HUES48 (cell line): ENCODE results near the gene PTPRD.

Experiments
- H3K27ac ChIP-seq: one replicate; pipeline ENCODE4 v1.7.0; 2013; ENCODE audit warnings: low read depth, low read length, inconsistent platforms
- H3K27me3 ChIP-seq: 2 replicates; pipeline ENCODE4 v1.6.1; 2013; ENCODE audit warnings: mild to moderate bottlenecking, low read length; ENCODE audit not compliant: control insufficient read depth, insufficient read depth
- H3K36me3 ChIP-seq: 2 replicates; pipeline ENCODE4 v1.6.1; 2013; ENCODE audit warnings: low read length; ENCODE audit not compliant: control insufficient read depth, insufficient read depth
- H3K4me1 ChIP-seq: 2 replicates; pipeline ENCODE4 v1.6.1; 2013; ENCODE audit warnings: mild to moderate bottlenecking, low read length; ENCODE audit not compliant: control insufficient read depth, insufficient read depth
- H3K4me3 ChIP-seq: 2 replicates; pipeline ENCODE4 v1.5.1; 2013; ENCODE audit warnings: mild to moderate bottlenecking, low read depth, low read length
- H3K9ac ChIP-seq: 2 replicates; pipeline ENCODE4 v1.6.1; 2013; ENCODE audit warnings: mild to moderate bottlenecking, low read depth, low read length, moderate library complexity
- H3K9me3 ChIP-seq: 2 replicates; pipeline ENCODE4 v1.6.1; 2013; ENCODE audit warnings: low read length; ENCODE audit not compliant: control insufficient read depth, insufficient read depth

The PTPRD gene

GRCh38 chr9:8337834-8338766, 2274.7 kb downstream of the PTPRD start:
- no peaks in the 10 kb centered on the region for H3K27me3 ChIP-seq
- no peaks in the 10 kb centered on the region for H3K9me3 ChIP-seq
- peaks cover 5% of the 10 kb centered on the region; the same call in 1 of the 2 replicates for H3K36me3 ChIP-seq
- no peak overlapping the region for H3K9ac ChIP-seq
- H3K4me1 ChIP-seq = no peaks in the 10 kb centered on the region
- H3K4me3 ChIP-seq = no peak overlapping the region
- H3K27ac ChIP-seq = no peak overlapping the region

GRCh38 chr9:8332871-8333270, 2279.9 kb downstream of the PTPRD start:
- Histone ChIP-seq H3K27me3 (no peaks in the 10 kb centered on the region), H3K9me3 (no peaks in the 10 kb centered on the region), H3K9ac (no peak overlapping the region)

GRCh38 chr9:8332331-8332650, 2280.5 kb downstream of the PTPRD start:
- Histone ChIP-seq H3K36me3 (no peaks in the 10 kb centered on the region), H3K9me3 (no peaks in the 10 kb centered on the region), H3K4me3 (no peak overlapping the region), H3K27ac (no peak overlapping the region), H3K9ac (no peak overlapping the region), H3K27me3 (no peaks in the 10 kb centered on the region), H3K4me1 (peaks cover 9% of the 10 kb centered on the region; the same call in 1 of the 2 replicates)

More at GRCh38 chr9:8332871-8333270, 2279.9 kb downstream of the PTPRD start:
- H3K36me3 ChIP-seq = no peaks in the 10 kb centered on the region
- no peak overlapping the region for H3K27ac ChIP-seq
- H3K4me1 ChIP-seq = peaks cover 9% of the 10 kb centered on the region; the same call in 1 of the 2 replicates
- H3K4me3 ChIP-seq = no peak overlapping the region

- Histone ChIP-seq H3K4me3 (no peak overlapping the region), H3K27ac (no peak overlapping the region), H3K36me3 (no peaks in the 10 kb centered on the region), H3K9me3 (no peaks in the 10 kb centered on the region), H3K4me1 (peaks cover 9% of the 10 kb centered on the region; the same call in 1 of the 2 replicates), H3K9ac (no peak overlapping the region), H3K27me3 (no peaks in the 10 kb centered on the region)
Observed at GRCh38 chr9:8331507-8332330, 2281.1 kb downstream of the PTPRD start.

GRCh38 chr9:8329561-8330283, 2283.1 kb downstream of the PTPRD start:
- Histone ChIP-seq H3K4me3 (no peak overlapping the region), H3K4me1 (peaks cover 9% of the 10 kb centered on the region; the same call in 1 of the 2 replicates), H3K27me3 (no peaks in the 10 kb centered on the region), H3K9ac (no peak overlapping the region), H3K36me3 (no peaks in the 10 kb centered on the region), H3K9me3 (no peaks in the 10 kb centered on the region), H3K27ac (no peak overlapping the region)

- no peaks in the 10 kb centered on the region for H3K36me3 ChIP-seq
- H3K27me3 ChIP-seq = no peaks in the 10 kb centered on the region
- no peak overlapping the region for H3K9ac ChIP-seq
- no peak overlapping the region for H3K27ac ChIP-seq
- no peaks in the 10 kb centered on the region for H3K4me1 ChIP-seq
- H3K9me3 ChIP-seq = no peaks in the 10 kb centered on the region
- H3K4me3 ChIP-seq = no peak overlapping the region
Observed at GRCh38 chr9:8315211-8315610, 2297.6 kb downstream of the PTPRD start.

GRCh38 chr9:8309258-8309657, 2303.5 kb downstream of the PTPRD start:
- Histone ChIP-seq H3K36me3 (no peaks in the 10 kb centered on the region), H3K9ac (no peak overlapping the region), H3K4me3 (no peak overlapping the region), H3K9me3 (no peaks in the 10 kb centered on the region), H3K27ac (no peak overlapping the region), H3K4me1 (no peaks in the 10 kb centered on the region), H3K27me3 (no peaks in the 10 kb centered on the region)

GRCh38 chr9:8304720-8305119, 2308.1 kb downstream of the PTPRD start:
- Histone ChIP-seq H3K27ac (no peak overlapping the region), H3K27me3 (no peaks in the 10 kb centered on the region), H3K9me3 (no peaks in the 10 kb centered on the region), H3K4me1 (no peaks in the 10 kb centered on the region), H3K9ac (no peak overlapping the region), H3K36me3 (no peaks in the 10 kb centered on the region), H3K4me3 (no peak overlapping the region)

GRCh38 chr9:8301296-8301695, 2311.5 kb downstream of the PTPRD start:
- Histone ChIP-seq H3K27me3 (no peaks in the 10 kb centered on the region), H3K36me3 (no peaks in the 10 kb centered on the region), H3K27ac (no peak overlapping the region), H3K4me1 (no peaks in the 10 kb centered on the region), H3K4me3 (no peak overlapping the region), H3K9me3 (no peaks in the 10 kb centered on the region), H3K9ac (no peak overlapping the region)

- no peaks in the 10 kb centered on the region for H3K4me1 ChIP-seq
- H3K9ac ChIP-seq = no peak overlapping the region
- H3K27me3 ChIP-seq = no peaks in the 10 kb centered on the region
- no peak overlapping the region for H3K4me3 ChIP-seq
- H3K9me3 ChIP-seq = no peaks in the 10 kb centered on the region
- no peak overlapping the region for H3K27ac ChIP-seq
- no peaks in the 10 kb centered on the region for H3K36me3 ChIP-seq
Observed at GRCh38 chr9:8297047-8297446, 2315.8 kb downstream of the PTPRD start.
